Glomerular endothelial cell (primary cell): ENCODE measurements around the gene ZSWIM8. TPM values are rescaled to one million over a fixed set of nuclear protein-coding genes. Genes with fewer than 3 reads are reported as not detected.
"Not testable (repeated sequence)": the region's sequence is repeated elsewhere in the genome, so short reads cannot be mapped to it uniquely, and the experiment has no call there.

Experiments
- DNase-seq: peaks from one replicate; pipeline ENCODE4 v3.0.0-alpha.2; 2011; ENCODE audit warnings: low read depth, low spot score; ENCODE audit errors: extremely low read depth
- total RNA-seq: library from RNA; depleted of rRNA; stranded (reverse); fragments of >200 nt; gene quantifications from 2 replicates; pipeline ENCODE4 v1.2.3, GENCODE V29; 2015

Gene ZSWIM8
- total RNA-seq, 1 donor from 2014 or later, result 123 TPM

GRCh38 chr10:73796035-73796434, 10.6 kb downstream of the ZSWIM8 start:
- DNase-seq, result not testable (repeated sequence)

- DNase-seq, result no peak
Measured at GRCh38 chr10:73796766-73797165, 11.4 kb downstream of the ZSWIM8 start.

GRCh38 chr10:73797324-73798025, 12.1 kb downstream of the ZSWIM8 start:
- DNase-seq, result no peak

- DNase-seq, result no peak
Measured at GRCh38 chr10:73798087-73798486, 12.7 kb downstream of the ZSWIM8 start.

GRCh38 chr10:73798927-73799560, 13.6 kb downstream of the ZSWIM8 start:
- no peak for DNase-seq

- DNase-seq, result no peak
Measured at GRCh38 chr10:73799899-73800559, 14.6 kb downstream of the ZSWIM8 start.

GRCh38 chr10:73800560-73801252, 15.3 kb downstream of the ZSWIM8 start:
- DNase-seq, result no peak

- no peak for DNase-seq
Measured at GRCh38 chr10:73801253-73801590, 15.8 kb downstream of the ZSWIM8 start.

- no peak for DNase-seq
Measured at GRCh38 chr10:73802276-73802991, 17.0 kb downstream of the ZSWIM8 start.

GRCh38 chr10:73803680-73804286, 18.4 kb downstream of the ZSWIM8 start:
- DNase-seq, result no peak

- no peak for DNase-seq
Measured at GRCh38 chr10:73806176-73806950, 21.0 kb downstream of the ZSWIM8 start.

GRCh38 chr10:73807471-73807870, 22.1 kb downstream of the ZSWIM8 start:
- DNase-seq, result no peak

GRCh38 chr10:73808021-73808815, 22.8 kb downstream of the ZSWIM8 start:
- DNase-seq, result no peak

- DNase-seq, result no peak
Measured at GRCh38 chr10:73809061-73809818, 23.8 kb downstream of the ZSWIM8 start.

- no peak for DNase-seq
Measured at GRCh38 chr10:73810358-73810734, 24.9 kb downstream of the ZSWIM8 start.

- no peak for DNase-seq
Measured at GRCh38 chr10:73810735-73811465, 25.5 kb downstream of the ZSWIM8 start.

GRCh38 chr10:73812657-73813056, 27.3 kb downstream of the ZSWIM8 start:
- DNase-seq, result no peak
